ENCODE data around the gene LRRC47. TPM values are rescaled to one million over a fixed set of nuclear protein-coding genes. Genes with fewer than 3 reads are reported as not detected.

LRRC47 gene
- polyA plus RNA-seq, 1 experiment, result 37.1 TPM

GRCh38 chr1:3790500-3790923 is 5.8 kb downstream of the LRRC47 start:
- TF ChIP-seq CTCF (IDR thresholded peaks at IDR 0.05; ENCODE audit: low read depth, low read length), result no peak
- no peaks in the 10 kb centered on the region for H3K27me3 ChIP-seq (ENCODE audit: control insufficient read depth, insufficient read depth, low read length)
- POLR2A ChIA-PET, result no interaction called here
- CTCF ChIA-PET, result no interaction called here
- H3K9me3 ChIP-seq (ENCODE audit: control insufficient read depth, insufficient read depth, low read length), result no peaks in the 10 kb centered on the region
- H3K4me3 ChIP-seq (ENCODE audit: low read depth, low read length), result no peak overlapping the region
- DNase-seq (ENCODE audit: low read depth, low spot score), result no peak
- H3K27ac ChIP-seq (ENCODE audit: low read depth, low read length), result no peak overlapping the region

DNA sequence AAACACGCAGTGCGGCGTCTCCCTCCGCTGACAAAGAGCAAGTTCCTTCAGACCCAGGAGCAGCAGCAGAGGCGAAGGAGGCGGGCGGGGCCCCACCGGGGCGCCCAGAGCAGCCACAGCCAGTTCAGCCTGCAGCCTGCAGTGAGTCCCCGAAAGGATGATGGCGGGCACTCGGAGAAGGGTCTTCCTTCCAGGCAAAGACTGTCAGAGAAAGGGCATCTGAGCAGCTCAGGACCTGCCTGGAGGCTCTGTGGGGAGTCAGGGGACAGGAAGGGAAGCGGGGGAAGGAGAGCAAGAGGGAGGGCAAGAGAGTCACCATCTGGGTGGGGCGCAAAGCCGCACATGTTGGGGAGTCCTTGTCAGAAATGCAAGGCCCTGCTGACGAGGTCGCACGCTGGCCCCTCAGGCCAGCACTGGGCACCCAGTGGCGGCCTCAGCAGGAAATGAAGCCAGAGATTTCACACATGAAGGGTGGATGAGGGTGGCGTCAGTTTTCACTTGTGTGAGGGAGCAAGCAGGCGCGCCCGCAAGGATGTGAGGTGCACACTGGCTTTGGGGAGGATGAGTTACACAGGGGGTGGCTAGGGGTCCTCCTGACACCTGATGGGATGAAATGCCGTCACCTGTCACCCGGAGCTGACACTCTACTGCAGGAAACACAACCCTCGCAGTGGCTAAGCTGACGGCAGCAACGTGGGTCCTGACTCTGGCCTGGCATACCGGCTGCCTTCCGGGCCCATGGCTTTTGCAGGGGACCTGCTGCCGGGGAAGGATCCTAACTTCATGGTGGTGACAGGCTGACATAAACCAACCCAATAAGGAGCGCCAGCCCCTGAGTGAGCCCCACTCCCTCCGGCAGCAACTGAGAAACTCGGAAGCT is 6.6 kb downstream of the LRRC47 start:
- Histone ChIP-seq H3K9me3 (ENCODE audit: control insufficient read depth, insufficient read depth, low read length) (no peaks in the 10 kb centered on the region; the same call in 1 of the 2 replicates), H3K27ac (ENCODE audit: low read depth, low read length) (no peak overlapping the region), H3K27me3 (ENCODE audit: control insufficient read depth, insufficient read depth, low read length) (no peaks in the 10 kb centered on the region), H3K4me3 (ENCODE audit: low read depth, low read length) (no peak overlapping the region)
- no peak for DNase-seq (ENCODE audit: low read depth, low spot score)
- ChIA-PET POLR2A (no interaction called here), CTCF (no interaction called here)
- no peak for TF ChIP-seq CTCF (IDR thresholded peaks at IDR 0.05; ENCODE audit: low read depth, low read length)

- Histone ChIP-seq H3K4me3 (ENCODE audit: low read depth, low read length) (no peak overlapping the region), H3K9me3 (ENCODE audit: control insufficient read depth, insufficient read depth, low read length) (no peaks in the 10 kb centered on the region; the same call in 1 of the 2 replicates), H3K27ac (ENCODE audit: low read depth, low read length) (no peak overlapping the region), H3K27me3 (ENCODE audit: control insufficient read depth, insufficient read depth, low read length) (no peaks in the 10 kb centered on the region)
- ChIA-PET CTCF (no interaction called here), POLR2A (no interaction called here)
- TF ChIP-seq CTCF (IDR thresholded peaks at IDR 0.05; ENCODE audit: low read depth, low read length), result no peak
- no peak for DNase-seq (ENCODE audit: low read depth, low spot score)
Observed at GRCh38 chr1:3788756-3789420, 7.4 kb downstream of the LRRC47 start.

- Histone ChIP-seq H3K27me3 (ENCODE audit: control insufficient read depth, insufficient read depth, low read length) (no peaks in the 10 kb centered on the region), H3K27ac (ENCODE audit: low read depth, low read length) (no peak overlapping the region), H3K9me3 (ENCODE audit: control insufficient read depth, insufficient read depth, low read length) (no peaks in the 10 kb centered on the region; the same call in 1 of the 2 replicates), H3K4me3 (ENCODE audit: low read depth, low read length) (no peak overlapping the region)
- DNase-seq (ENCODE audit: low read depth, low spot score), result no peak
- POLR2A ChIA-PET, result no interaction called here
- CTCF ChIA-PET, result no interaction called here
- no peak for TF ChIP-seq CTCF (IDR thresholded peaks at IDR 0.05; ENCODE audit: low read depth, low read length)
Observed at GRCh38 chr1:3787745-3788605, 8.3 kb downstream of the LRRC47 start.

Data from AG04450 (cell line).